ENCODE results near the gene CHMP4B.

CHMP4B gene

DNA sequence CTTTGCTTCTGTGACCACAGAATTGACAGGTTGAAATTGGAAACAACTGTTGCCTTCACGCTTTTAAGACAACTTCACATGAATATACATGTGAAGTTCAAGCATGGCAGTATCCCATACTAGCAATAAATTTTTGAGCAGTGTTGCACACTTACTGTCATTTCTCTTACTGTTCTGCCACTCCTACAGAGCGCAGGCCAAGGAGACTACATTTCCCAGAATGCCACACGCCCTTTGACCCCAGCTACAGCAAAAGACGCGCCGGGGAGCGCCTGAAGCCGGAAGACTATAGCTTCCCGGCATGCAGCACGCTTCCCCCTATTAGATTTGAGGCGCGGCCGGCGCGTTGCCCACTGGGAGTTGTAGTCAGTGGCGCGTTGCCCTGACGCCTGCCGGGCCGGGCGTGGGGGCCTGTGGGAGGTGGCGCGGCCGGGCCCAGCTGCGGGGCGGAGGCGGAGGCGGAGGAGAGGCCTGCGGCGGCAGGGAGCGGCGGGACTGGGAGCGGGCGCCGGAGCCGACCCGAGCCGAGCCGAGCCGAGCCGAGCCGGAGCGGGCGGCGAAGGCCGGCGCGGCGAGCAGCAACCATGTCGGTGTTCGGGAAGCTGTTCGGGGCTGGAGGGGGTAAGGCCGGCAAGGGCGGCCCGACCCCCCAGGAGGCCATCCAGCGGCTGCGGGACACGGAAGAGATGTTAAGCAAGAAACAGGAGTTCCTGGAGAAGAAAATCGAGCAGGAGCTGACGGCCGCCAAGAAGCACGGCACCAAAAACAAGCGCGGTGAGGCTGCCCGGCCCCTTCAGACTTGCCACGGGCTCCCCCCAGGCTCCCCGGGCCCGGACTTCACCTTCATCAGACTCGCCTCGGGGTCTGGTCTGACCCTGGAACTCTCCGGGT lies at the start of gene CHMP4B:
CHMP4B (plus strand) TSS at position 464 of the 891 bp plus-strand sequence; CDS start at position 585, 121 bp downstream.
- TF ChIP-seq, protein P1, sequence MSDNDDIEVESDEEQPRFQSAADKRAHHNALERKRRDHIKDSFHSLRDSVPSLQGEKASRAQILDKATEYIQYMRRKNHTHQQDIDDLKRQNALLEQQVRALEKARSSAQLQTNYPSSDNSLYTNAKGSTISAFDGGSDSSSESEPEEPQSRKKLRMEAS (IDR thresholded peaks at IDR 0.05; ENCODE audit: low read depth, low read length), result peak; percentile 89
- no peak for TF ChIP-seq CTCF (IDR thresholded peaks at IDR 0.05; ENCODE audit: low read depth, low read length)
- peak; percentile 46 for TF ChIP-seq POLR2A (IDR thresholded peaks at IDR 0.05; ENCODE audit: extremely low read depth, insufficient read length)
- TF ChIP-seq MYC (IDR thresholded peaks at IDR 0.05; ENCODE audit: low read depth, low read length), result peak; percentile 85
- peak within 1 kb of the TSS; percentile 90 for H3K4me3 ChIP-seq (ENCODE audit: low read depth, low read length)
- peak; percentile 99 for DNase-seq (ENCODE audit: low read depth)

GRCh38 chr20:33761698-33762250 lies 49.4 kb upstream of the CHMP4B start:
- DNase-seq (ENCODE audit: low read depth), result no peak
- no peak overlapping the region for H3K4me3 ChIP-seq (ENCODE audit: low read depth, low read length)
- no peak for TF ChIP-seq MYC (IDR thresholded peaks at IDR 0.05; ENCODE audit: low read depth, low read length)
- no peak for TF ChIP-seq CTCF (IDR thresholded peaks at IDR 0.05; ENCODE audit: low read depth, low read length)
- TF ChIP-seq POLR2A (IDR thresholded peaks at IDR 0.05; ENCODE audit: extremely low read depth, insufficient read length), result no peak
- TF ChIP-seq, protein P1 (IDR thresholded peaks at IDR 0.05; ENCODE audit: low read depth, low read length), result no peak

GRCh38 chr20:33765099-33765498 lies 46.0 kb upstream of the CHMP4B start:
- DNase-seq (ENCODE audit: low read depth), result no peak
- TF ChIP-seq CTCF (IDR thresholded peaks at IDR 0.05; ENCODE audit: low read depth, low read length) (no peak), POLR2A (IDR thresholded peaks at IDR 0.05; ENCODE audit: extremely low read depth, insufficient read length) (no peak), MYC (IDR thresholded peaks at IDR 0.05; ENCODE audit: low read depth, low read length) (no peak)
- TF ChIP-seq, protein P1 (IDR thresholded peaks at IDR 0.05; ENCODE audit: low read depth, low read length), result no peak
- no peak overlapping the region for H3K4me3 ChIP-seq (ENCODE audit: low read depth, low read length)

GRCh38 chr20:33765592-33765991 lies 45.6 kb upstream of the CHMP4B start:
- no peak for DNase-seq (ENCODE audit: low read depth)
- H3K4me3 ChIP-seq (ENCODE audit: low read depth, low read length), result no peak overlapping the region
- TF ChIP-seq MYC (IDR thresholded peaks at IDR 0.05; ENCODE audit: low read depth, low read length) (no peak), CTCF (IDR thresholded peaks at IDR 0.05; ENCODE audit: low read depth, low read length) (no peak), POLR2A (IDR thresholded peaks at IDR 0.05; ENCODE audit: extremely low read depth, insufficient read length) (no peak)
- TF ChIP-seq, protein P1 (IDR thresholded peaks at IDR 0.05; ENCODE audit: low read depth, low read length), result no peak

- no peak for DNase-seq (ENCODE audit: low read depth)
- H3K4me3 ChIP-seq (ENCODE audit: low read depth, low read length), result no peak overlapping the region
- TF ChIP-seq MYC (IDR thresholded peaks at IDR 0.05; ENCODE audit: low read depth, low read length) (no peak), CTCF (IDR thresholded peaks at IDR 0.05; ENCODE audit: low read depth, low read length) (no peak), POLR2A (IDR thresholded peaks at IDR 0.05; ENCODE audit: extremely low read depth, insufficient read length) (no peak)
- TF ChIP-seq, protein P1 (IDR thresholded peaks at IDR 0.05; ENCODE audit: low read depth, low read length), result no peak
Measured at GRCh38 chr20:33766686-33767085, 44.5 kb upstream of the CHMP4B start.
